GM18951 (cell line): ENCODE results near the gene PREX1.

Experiments used
- POLR2A ChIP-seq: IDR thresholded peaks from 4 replicates; pipeline ENCODE4 v1.6.1; 2011; ENCODE audit warnings: mild to moderate bottlenecking; ENCODE audit not compliant: insufficient read length, insufficient read depth; ENCODE audit errors: extremely low read depth
- in situ Hi-C: fragments of 300-500 bp; cut with MboI; formaldehyde crosslinking; loops from one replicate; pipeline ENCODE4 v1.12.0; 2022; ENCODE audit warnings: low sequenced_read_pairs, mixed read lengths, inconsistent platforms; ENCODE audit not compliant: unreplicated experiment

Gene PREX1

DNA sequence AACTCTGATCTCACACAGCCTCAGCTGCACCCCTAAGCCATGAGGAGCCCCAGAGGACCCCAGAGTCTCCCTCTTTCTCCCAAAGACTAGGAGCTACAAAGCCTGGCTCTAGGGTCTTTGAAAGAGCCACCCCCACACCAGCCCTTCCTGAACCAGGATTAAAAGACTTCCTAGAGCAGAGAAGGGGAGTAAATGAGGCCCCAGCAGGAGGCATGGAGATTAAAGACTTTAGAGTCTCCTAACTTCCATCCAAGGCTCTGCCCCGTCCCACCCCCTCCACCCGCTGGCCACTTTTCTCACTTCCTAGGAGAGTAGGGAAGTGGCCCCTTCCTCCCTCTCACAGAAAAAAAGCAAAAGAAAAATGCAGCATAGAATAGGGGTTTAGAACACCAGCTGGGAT is 1.7 kb downstream of the PREX1 start:
- TF ChIP-seq POLR2A = no peak
- in situ Hi-C loops = no loop called here

DNA sequence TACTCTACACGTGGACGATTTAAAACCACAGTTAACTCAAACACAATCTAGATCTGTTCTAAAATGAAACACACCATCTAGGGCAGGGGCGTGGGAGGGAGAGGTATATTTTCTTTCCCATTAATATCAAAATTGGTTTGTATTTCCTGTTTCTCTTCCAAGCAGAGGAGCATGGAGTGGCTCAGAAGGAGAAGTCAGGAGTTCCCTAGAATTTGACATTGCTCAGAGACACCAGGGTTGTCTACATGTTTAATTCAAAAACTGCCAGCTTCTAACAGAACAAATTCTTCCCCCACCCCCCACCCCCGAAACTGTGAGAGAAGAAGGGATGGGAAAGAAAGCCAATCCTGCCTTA is 2.3 kb downstream of the PREX1 start:
- no peak for TF ChIP-seq POLR2A
- in situ Hi-C loops = no loop called here

DNA sequence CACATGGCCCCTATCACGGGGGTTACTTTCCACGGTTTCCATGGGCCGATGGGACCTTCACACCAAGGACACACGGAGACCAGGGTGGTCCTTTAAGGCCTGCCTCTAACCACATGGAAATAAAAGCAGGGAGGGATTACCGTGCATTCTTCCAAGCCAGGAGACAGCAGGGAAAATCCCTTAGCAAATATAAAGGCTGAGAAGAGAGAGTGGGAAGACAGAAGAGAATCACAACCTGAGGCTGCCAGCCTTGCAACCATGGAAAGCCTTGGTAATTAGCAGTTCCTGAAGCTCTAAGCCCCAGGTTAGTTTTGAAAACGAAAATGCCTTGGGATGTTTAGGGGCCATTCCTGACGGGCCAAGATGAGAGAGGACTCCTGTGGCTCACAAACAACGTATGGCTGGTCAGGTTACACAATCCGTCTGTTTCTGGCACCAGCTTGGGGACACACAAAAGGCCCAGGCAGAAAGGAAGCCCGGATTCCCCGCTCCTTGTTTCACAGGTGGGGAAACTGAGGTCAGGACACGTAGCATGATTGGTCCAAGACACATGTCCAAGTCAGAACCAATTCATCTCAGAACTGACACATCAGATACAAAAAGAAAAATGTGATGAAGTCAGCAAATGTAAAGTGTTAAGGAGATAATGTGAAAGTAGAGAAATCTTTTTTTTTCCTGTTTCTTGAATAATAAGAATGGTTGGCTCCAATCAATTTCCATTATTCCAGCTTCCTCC is 2.8 kb downstream of the PREX1 start:
- no peak for TF ChIP-seq POLR2A
- in situ Hi-C loops = no loop called here

DNA sequence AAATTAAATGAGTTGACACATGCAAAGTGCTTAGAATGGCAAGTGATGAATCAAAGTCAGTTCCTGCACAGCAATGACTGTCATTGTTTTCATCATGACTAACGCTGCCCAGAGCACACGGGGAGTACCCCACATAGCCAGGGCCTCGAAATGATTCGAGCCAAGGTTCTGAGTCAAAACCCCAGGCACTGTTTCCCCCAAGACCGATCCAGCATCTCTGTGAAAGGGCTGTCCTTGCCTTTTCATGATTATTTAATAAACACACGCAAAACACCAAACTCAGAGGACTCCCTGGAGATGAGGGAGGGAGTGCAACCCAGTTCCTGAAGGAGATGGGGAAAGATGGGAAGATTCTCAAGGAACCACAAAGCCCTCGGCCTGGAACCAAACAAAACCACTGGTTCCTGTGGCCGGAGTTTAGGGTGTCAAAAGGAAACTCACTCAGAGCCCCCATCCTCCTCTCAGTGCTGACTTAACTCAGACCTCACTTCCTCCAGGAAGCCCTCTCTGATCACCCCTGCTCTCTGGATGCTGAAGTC is 3.8 kb downstream of the PREX1 start:
- TF ChIP-seq POLR2A = no peak
- in situ Hi-C loops = no loop called here

DNA sequence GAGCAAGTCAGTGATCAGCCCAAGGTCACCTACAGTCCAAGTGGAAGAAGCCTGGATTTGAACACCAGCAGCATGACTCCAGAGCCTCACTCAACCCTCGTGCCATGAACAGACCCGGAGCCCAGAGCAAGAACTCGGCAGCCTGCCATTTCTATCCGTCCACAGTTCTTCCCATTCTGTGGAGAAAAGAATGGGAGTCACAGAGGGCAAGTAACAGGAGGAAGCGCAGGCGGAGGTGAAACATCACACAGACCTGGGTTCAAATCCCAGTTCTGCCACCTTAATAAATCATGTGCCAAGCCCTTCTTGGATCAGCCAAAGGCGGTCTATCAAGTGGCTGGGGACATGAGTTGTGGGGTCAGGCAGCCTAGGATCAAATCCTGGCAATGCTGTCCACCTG is 4.3 kb downstream of the PREX1 start:
- no peak for TF ChIP-seq POLR2A
- in situ Hi-C loops = no loop called here

DNA sequence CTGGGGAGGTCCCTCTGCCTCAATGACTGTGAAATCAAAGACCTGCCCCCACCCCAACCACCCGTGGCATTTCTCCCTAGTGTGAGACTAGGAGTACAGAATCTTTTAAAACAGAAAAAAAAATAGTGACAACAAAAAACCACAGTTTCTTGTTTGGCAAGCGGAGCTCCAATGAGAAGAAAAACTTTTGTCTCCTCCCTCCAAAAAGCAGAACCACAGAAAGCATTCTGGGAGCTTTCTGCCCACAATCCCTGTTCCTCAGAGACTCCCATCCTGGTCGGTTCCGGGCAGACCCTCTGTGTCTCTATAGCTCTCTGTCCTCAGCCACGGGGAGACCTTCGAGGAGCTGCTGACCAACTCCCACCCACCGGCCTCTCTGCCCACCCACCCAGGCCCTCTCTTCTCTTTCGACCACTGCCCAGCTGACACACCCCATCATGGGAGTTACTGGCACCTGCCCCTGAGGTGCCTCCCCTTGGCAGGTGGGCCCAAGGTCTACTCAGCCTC is 4.9 kb downstream of the PREX1 start:
- in situ Hi-C loops = no loop called here
- TF ChIP-seq POLR2A = no peak

DNA sequence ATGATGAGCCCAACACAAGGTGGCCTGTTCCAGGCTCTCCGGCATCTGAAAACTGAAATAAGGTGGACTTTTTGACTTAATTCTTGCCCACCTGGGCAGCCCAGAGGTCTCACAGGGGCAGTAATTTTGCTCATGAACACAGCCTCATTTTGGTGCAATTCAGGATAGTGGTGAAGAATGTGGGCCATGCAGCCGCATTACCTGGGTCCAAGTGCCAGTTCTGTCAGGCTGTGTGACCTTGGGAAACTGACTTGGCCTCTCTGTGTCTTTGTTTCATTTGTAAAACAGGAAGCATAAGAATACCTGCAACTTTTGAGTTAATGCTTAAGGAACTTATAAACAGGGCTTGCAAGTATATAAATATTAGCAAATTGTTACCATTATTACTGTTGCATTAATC is 5.6 kb downstream of the PREX1 start:
- TF ChIP-seq POLR2A = no peak
- in situ Hi-C loops = no loop called here

DNA sequence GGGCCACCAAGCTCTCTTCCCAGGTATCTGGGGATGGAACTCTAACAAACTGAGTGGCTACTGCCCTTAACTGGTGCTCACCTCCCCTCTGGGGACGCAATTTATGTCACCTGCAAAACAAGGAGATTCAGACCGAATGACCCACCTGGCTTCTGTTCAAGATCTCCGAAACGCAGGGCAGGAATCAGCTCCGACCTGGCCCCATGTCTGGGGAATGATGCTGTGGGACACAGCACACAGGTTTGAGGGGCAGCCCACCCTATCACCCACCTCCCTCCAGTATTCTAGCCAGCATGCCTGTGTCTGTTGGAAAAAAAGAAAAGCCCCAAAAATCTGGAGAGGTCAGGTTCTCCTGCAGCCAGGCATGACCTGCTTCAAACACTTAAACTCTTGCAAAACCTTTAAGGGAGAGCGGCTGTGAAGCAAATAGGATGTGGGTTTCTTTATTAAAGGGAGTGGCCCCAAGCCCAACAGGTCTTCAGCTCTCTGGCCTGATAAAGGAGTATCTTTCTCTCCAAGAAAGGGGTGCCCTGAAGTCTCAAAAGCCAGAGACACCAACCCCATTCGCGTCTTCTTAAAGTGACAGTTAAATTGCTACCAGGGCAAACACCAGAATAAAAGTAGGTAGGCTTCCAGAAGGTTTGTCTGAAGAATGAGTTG is 6.4 kb downstream of the PREX1 start:
- in situ Hi-C loops = no loop called here
- TF ChIP-seq POLR2A = no peak

DNA sequence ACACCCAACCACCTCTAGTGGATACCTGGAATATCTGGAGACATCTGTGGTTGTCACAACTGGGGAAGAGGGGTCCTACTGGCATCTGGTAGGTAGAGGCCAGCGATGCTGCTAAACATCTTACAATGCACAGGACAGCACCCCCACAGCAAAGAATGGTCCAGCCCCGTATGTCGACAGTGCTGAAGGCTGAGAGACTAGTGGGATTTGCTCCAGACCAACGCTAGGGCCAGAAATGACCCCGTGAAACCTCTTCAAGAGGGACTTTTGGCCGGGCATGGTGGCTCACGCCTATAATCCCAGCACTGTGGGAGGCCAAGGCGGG is 7.2 kb downstream of the PREX1 start:
- in situ Hi-C loops = no loop called here
- no peak for TF ChIP-seq POLR2A

DNA sequence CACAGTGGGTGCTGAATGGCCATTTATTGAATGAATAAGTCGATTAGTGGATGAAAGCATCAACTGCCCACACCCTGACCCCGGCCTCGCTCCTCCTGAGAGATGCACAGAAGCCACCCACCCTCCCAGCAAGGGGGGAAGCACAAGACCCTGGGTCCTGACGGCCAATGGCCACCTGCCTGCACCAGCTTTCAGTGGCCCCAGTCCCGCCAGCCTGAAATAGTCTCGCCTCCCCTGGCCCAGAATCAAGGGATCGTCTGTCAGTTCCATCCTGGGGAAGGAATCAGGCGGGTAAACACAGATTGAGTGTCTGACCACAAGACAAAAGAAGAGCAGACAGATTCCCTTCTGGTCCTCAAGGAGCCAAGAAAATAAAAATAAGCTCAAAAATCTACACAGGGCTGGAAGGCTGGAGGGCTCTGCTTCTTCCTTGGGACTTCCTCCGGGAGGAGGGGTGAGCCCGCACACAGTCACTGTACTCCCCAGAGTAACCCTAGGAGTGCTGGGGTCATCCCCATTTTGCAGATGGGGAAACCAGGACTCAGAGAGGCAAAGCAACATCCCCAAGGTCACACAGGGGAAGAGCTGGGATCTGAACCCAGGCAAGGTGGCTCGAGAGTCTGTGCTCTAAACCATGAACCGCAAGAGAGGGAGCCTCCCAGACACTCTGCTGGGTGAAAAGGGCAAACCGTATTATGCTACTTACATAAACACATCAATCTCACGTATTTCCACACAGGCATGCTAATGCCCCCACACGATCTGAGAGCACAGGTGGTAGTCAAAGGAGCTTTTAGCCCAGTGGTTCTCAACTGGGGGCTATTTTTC is 7.8 kb downstream of the PREX1 start:
- in situ Hi-C loops = no loop called here
- no peak for TF ChIP-seq POLR2A

DNA sequence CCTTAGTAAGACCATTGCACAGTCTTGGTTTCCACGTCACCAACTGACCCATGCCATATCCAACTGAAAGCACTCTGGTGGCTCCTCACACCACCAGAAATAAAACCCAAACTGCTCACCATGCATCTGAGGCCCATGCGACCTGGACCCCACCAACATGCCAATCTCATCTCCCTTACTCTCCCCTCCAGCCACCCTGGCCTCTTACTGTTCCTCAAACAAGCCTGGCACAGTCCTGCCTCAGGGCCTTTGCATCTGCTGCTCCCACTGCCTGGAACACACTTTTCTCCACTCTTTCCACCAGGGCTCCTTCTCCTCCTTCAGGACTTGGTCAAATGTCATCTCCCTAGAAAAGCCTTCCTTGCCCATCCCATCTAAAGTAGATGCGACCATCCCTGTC is 8.7 kb downstream of the PREX1 start:
- no peak for TF ChIP-seq POLR2A
- in situ Hi-C loops = no loop called here

DNA sequence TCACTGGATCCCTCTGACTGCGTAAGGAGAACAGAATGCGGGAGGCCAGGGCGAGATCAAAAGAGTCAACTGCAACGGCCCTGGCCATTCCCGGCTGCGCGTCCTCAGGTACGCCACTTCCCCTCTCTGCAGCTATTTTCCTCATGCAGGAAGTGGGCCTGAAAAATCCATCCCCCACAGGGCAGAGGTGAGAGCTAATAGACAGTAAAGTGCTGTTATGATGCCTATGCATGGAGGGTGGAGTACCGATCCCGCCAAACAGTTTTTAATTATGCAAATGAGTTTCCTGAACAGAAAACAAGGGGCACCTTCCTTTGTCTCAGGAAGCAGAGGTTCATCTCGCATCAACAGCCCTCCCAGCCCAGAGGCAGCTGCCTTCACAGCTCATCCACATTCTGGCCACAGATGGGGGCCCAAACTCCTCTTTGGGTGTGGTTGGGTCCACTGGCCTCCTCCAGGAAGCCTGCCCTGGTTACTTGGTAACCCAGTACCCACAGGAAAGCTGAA is 9.3 kb downstream of the PREX1 start:
- TF ChIP-seq POLR2A = peak; percentile 42
- in situ Hi-C loops = no loop called here

DNA sequence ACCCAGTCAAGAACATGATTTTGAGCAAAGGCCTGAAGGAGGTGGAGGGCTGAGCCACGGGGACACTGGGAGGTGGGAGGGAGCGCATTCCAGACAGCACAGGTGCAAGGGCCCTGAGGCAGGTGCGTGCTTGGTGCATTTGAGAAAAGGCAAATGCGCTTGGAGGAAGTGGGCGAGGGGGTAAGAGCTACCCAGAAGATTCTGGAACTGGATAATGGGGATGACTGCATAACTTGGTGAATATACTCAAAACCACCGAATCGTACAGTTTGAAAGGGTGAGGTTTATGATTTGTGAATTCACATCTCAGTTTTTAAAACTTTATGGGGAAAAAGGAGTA is 9.8 kb downstream of the PREX1 start:
- no peak for TF ChIP-seq POLR2A
- in situ Hi-C loops = no loop called here
